Caco-2 (cell line): ENCODE data around the gene PLCH1. TPM values are rescaled to one million over a fixed set of nuclear protein-coding genes. Genes with fewer than 3 reads are reported as not detected.

Experiments used
- BruUV-seq: library from RNA; stranded (reverse); fragments of 400-500 nt; replicated peaks from 2 replicates; lab custom pipeline; 2021; lab: Mats Ljungman, UMichigan
- CTCF ChIA-PET: fragments of 300-600 bp; sonication (Branson Sonifier 250); formaldehyde crosslinking; loops from one replicate; lab custom pipeline; 2022; ENCODE audit warnings: antibody characterized with exemption; lab: Charles Lee
- POLR2A ChIA-PET: fragments of 300-600 bp; sonication (Branson Sonifier 250); formaldehyde crosslinking; loops from one replicate; lab custom pipeline; 2022; ENCODE audit warnings: antibody characterized with exemption; lab: Charles Lee
- DNase-seq, 2 experiments: peaks; one replicate each; pipeline versions ENCODE4 v3.0.0 to v3.0.0-alpha.2; 2020 to 2022
- H3K27me3 ChIP-seq: replicated peaks from 2 replicates; pipeline ENCODE4 v1.6.0; 2011; ENCODE audit warnings: low read length; ENCODE audit not compliant: control insufficient read depth, insufficient read depth
- H3K36me3 ChIP-seq: 2 replicates; pipeline ENCODE4 v1.5.1; 2011; ENCODE audit warnings: low read length; ENCODE audit not compliant: control insufficient read depth, insufficient read depth
- H3K4me1 ChIP-seq: fragments of 250-450 bp; sonication (Bioruptor Pico); 2 replicates; pipeline ENCODE4 v1.5.1; 2020; ENCODE audit warnings: mild to moderate bottlenecking
- H3K4me3 ChIP-seq: 2 replicates; pipeline ENCODE4 v1.5.1; 2011; ENCODE audit warnings: low read depth, mild to moderate bottlenecking, control low read depth, low read length
- H3K9me3 ChIP-seq: fragments of 250-450 bp; sonication (Bioruptor Pico); 2 replicates; pipeline ENCODE4 v1.5.1; 2020; ENCODE audit warnings: mild to moderate bottlenecking, moderate library complexity
- H3K27ac Mint-ChIP-seq: one replicate; pipeline ENCODE4 v1.8.0; 2022; ENCODE audit warnings: mixed read lengths; ENCODE audit not compliant: unreplicated experiment
- H3K27me3 Mint-ChIP-seq: one replicate; pipeline ENCODE4 v1.8.0; 2022; ENCODE audit warnings: mixed read lengths; ENCODE audit not compliant: insufficient read depth, unreplicated experiment
- H3K36me3 Mint-ChIP-seq: one replicate; pipeline ENCODE4 v1.8.0; 2022; ENCODE audit warnings: mild to moderate bottlenecking, mixed read lengths; ENCODE audit not compliant: insufficient read depth, unreplicated experiment
- H3K4me1 Mint-ChIP-seq: one replicate; pipeline ENCODE4 v1.8.0; 2022; ENCODE audit warnings: low read depth, mixed read lengths; ENCODE audit not compliant: unreplicated experiment
- H3K4me3 Mint-ChIP-seq: one replicate; pipeline ENCODE4 v1.8.0; 2022; ENCODE audit warnings: mild to moderate bottlenecking, moderate library complexity, mixed read lengths; ENCODE audit not compliant: unreplicated experiment
- H3K9me3 Mint-ChIP-seq: one replicate; pipeline ENCODE4 v1.8.0; 2022; ENCODE audit warnings: mixed read lengths; ENCODE audit not compliant: unreplicated experiment
- CTCF ChIP-seq, 2 experiments: fragments of 200-600 bp in 1 of 2; IDR thresholded peaks; 1 replicate in 1 of 2; 2 replicates in 1 of 2; pipeline versions ENCODE4 v1.5.1 to v1.8.0; 2011 to 2022; ENCODE audit warnings: antibody characterized with exemption in 1 of 2, control low read depth in 1 of 2, inconsistent platforms in 1 of 2, low read depth in 1 of 2, low read length in 1 of 2, mild to moderate bottlenecking in 1 of 2, moderate library complexity in 1 of 2; ENCODE audit not compliant: insufficient read depth in 1 of 2, severe bottlenecking in 1 of 2, unreplicated experiment in 1 of 2
- intact Hi-C: fragments of 100-400 bp; cut with micrococcal nuclease; formaldehyde crosslinking; loops from one replicate; pipeline ENCODE4 v1.10.0; 2022; ENCODE audit not compliant: unreplicated experiment
- total RNA-seq: library from RNA; stranded (reverse); gene quantifications from 2 replicates; pipeline ENCODE4 v1.2.3, GENCODE V29; 2022

Gene PLCH1
- total RNA-seq, 1 experiment from 2014 or later: 3.1 TPM

GRCh38 chr3:155372281-155372680 is 372.6 kb downstream of the PLCH1 start:
- Mint-ChIP-seq H3K27me3 (no peaks in the 10 kb centered on the region), H3K36me3 (no peaks in the 10 kb centered on the region), H3K4me1 (no peaks in the 10 kb centered on the region), H3K4me3 (no peak overlapping the region), H3K9me3 (no peaks in the 10 kb centered on the region), H3K27ac (no peak overlapping the region)
- H3K36me3 ChIP-seq: no peaks in the 10 kb centered on the region
- no TSS peak for BruUV-seq
- no peaks in the 10 kb centered on the region for H3K27me3 ChIP-seq
- no peak for TF ChIP-seq CTCF (IDR thresholded peaks at IDR 0.05; ENCODE audit: insufficient read depth in 1 of 2, low read depth in 1 of 2, low read length in 1 of 2, severe bottlenecking in 1 of 2, unreplicated experiment in 1 of 2)
- H3K4me3 ChIP-seq: no peak overlapping the region
- H3K4me1 ChIP-seq: no peaks in the 10 kb centered on the region
- no peaks in the 10 kb centered on the region for H3K9me3 ChIP-seq
- ChIA-PET CTCF (interaction anchor here (0.7 kb wide), 1 partner anchor 31 kb away, joined by 3 read pairs; no protein-coding TSS in a partner anchor), POLR2A (no interaction called here)
- no peak for DNase-seq
- intact Hi-C loops: no loop called here

- H3K36me3 Mint-ChIP-seq: no peaks in the 10 kb centered on the region
- H3K27me3 ChIP-seq: no peaks in the 10 kb centered on the region
- H3K36me3 ChIP-seq: no peaks in the 10 kb centered on the region
- no TSS peak for BruUV-seq
- no peak for TF ChIP-seq CTCF (IDR thresholded peaks at IDR 0.05; ENCODE audit: insufficient read depth in 1 of 2, low read depth in 1 of 2, low read length in 1 of 2, severe bottlenecking in 1 of 2, unreplicated experiment in 1 of 2)
- no peak overlapping the region for H3K4me3 ChIP-seq
- DNase-seq: no peak
- H3K27me3 Mint-ChIP-seq: no peaks in the 10 kb centered on the region
- no peaks in the 10 kb centered on the region for H3K4me1 ChIP-seq
- POLR2A ChIA-PET: no interaction called here
- CTCF ChIA-PET: no interaction called here
- H3K4me1 Mint-ChIP-seq: no peaks in the 10 kb centered on the region
- intact Hi-C loops: no loop called here
- no peak overlapping the region for H3K27ac Mint-ChIP-seq
- no peaks in the 10 kb centered on the region for H3K9me3 Mint-ChIP-seq
- H3K4me3 Mint-ChIP-seq: no peak overlapping the region
- H3K9me3 ChIP-seq: peaks cover 5% of the 10 kb centered on the region; the same call in 1 of the 2 replicates
Measured at GRCh38 chr3:155370764-155371503, 373.9 kb downstream of the PLCH1 start.

- H3K36me3 Mint-ChIP-seq: no peaks in the 10 kb centered on the region
- H3K27me3 Mint-ChIP-seq: no peaks in the 10 kb centered on the region
- H3K4me3 Mint-ChIP-seq: no peak overlapping the region
- H3K9me3 ChIP-seq: peaks cover 5% of the 10 kb centered on the region; the same call in 1 of the 2 replicates
- TF ChIP-seq CTCF (IDR thresholded peaks at IDR 0.05; ENCODE audit: insufficient read depth in 1 of 2, low read depth in 1 of 2, low read length in 1 of 2, severe bottlenecking in 1 of 2, unreplicated experiment in 1 of 2): no peak
- no peak for DNase-seq
- no peaks in the 10 kb centered on the region for H3K36me3 ChIP-seq
- intact Hi-C loops: no loop called here
- no peaks in the 10 kb centered on the region for H3K27me3 ChIP-seq
- no peaks in the 10 kb centered on the region for H3K9me3 Mint-ChIP-seq
- no peaks in the 10 kb centered on the region for H3K4me1 Mint-ChIP-seq
- no peaks in the 10 kb centered on the region for H3K4me1 ChIP-seq
- ChIA-PET CTCF (no interaction called here), POLR2A (no interaction called here)
- H3K27ac Mint-ChIP-seq: no peak overlapping the region
- BruUV-seq: no TSS peak
- H3K4me3 ChIP-seq: no peak overlapping the region
Measured at GRCh38 chr3:155370198-155370597, 374.7 kb downstream of the PLCH1 start.
